HepG2 (cell line): ENCODE results near the gene POLR1G. TPM values are rescaled to one million over a fixed set of nuclear protein-coding genes. Genes with fewer than 3 reads are reported as not detected.

ENCODE experiments used
- ARNTL ChIP-seq: sonication (generic); formaldehyde crosslinking; IDR thresholded peaks from 2 replicates; pipeline ENCODE4 v1.4.0; 2020; ENCODE audit warnings: mild to moderate bottlenecking, missing genetic modification reagents
- BATF2 ChIP-seq: sonication (generic); formaldehyde crosslinking; IDR thresholded peaks from 2 replicates; pipeline ENCODE4 v1.8.0; 2022; ENCODE audit warnings: mild to moderate bottlenecking, missing genetic modification reagents, moderate library complexity
- CBX2 ChIP-seq, 2 experiments: fragments of 200-600 bp in 1 of 2; sonication (generic); formaldehyde crosslinking in 1 of 2; IDR thresholded peaks; 2 replicates each; pipeline versions ENCODE4 v1.7.0 to v1.8.1; 2018 to 2022; ENCODE audit warnings: low read depth in 2 of 2, low read length in 1 of 2, mild to moderate bottlenecking in 1 of 2, missing genetic modification reagents in 1 of 2
- ETV6 ChIP-seq: sonication (generic); formaldehyde crosslinking; conservative IDR thresholded peaks from 2 replicates; pipeline ENCODE4 v1.4.0; 2020; ENCODE audit warnings: missing genetic modification reagents
- HMG20B ChIP-seq: conservative IDR thresholded peaks from 2 replicates; pipeline ENCODE4 v1.6.1; 2016; ENCODE audit warnings: missing genetic modification reagents, missing compliant biosample characterization
- HOXA3 ChIP-seq: sonication (generic); formaldehyde crosslinking; IDR thresholded peaks from 2 replicates; pipeline ENCODE4 v1.5.0; 2020; ENCODE audit warnings: missing genetic modification reagents
- TBL1XR1 ChIP-seq: fragments of 150-350 bp; IDR thresholded peaks from 2 replicates; pipeline ENCODE4 v1.6.1; 2014; ENCODE audit warnings: borderline replicate concordance, low read length; ENCODE audit not compliant: partially characterized antibody
- ZBTB2 ChIP-seq: sonication (generic); formaldehyde crosslinking; IDR thresholded peaks from 2 replicates; pipeline ENCODE4 v1.8.0; 2022; ENCODE audit warnings: low read depth, missing genetic modification reagents
- ZBTB40 ChIP-seq, 2 experiments: fragments of 450-650 bp in 1 of 2; sonication (generic) in 1 of 2; formaldehyde crosslinking in 1 of 2; IDR thresholded peaks; 2 replicates each; pipeline versions ENCODE4 v1.6.1 to v1.8.0; 2016 to 2022; ENCODE audit warnings: antibody characterized with exemption in 1 of 2, mild to moderate bottlenecking in 1 of 2, missing genetic modification reagents in 1 of 2
- ZNF557 ChIP-seq: sonication (generic); formaldehyde crosslinking; IDR thresholded peaks from 2 replicates; pipeline ENCODE4 v1.4.0; 2020; ENCODE audit warnings: missing genetic modification reagents
- polyA plus RNA-seq, 8 experiments: library from polyadenylated mRNA; depleted of rRNA in 3 of 8; stranded (reverse) in 7 of 8; unstranded in 1 of 8; fragments of >200 nt; fragmentation: Illumina TruSeq in 4 of 8; extraction: Trizol in 4 of 8; gene quantifications; 2 replicates each; pipeline versions ENCODE4 v1.2.1 to v1.2.3, GENCODE V29; 2011 to 2016; ENCODE audit warnings: low read depth in 4 of 8, missing spikeins in 1 of 8, mixed read lengths in 1 of 8; ENCODE audit not compliant: insufficient read depth in 1 of 8
- total RNA-seq, 5 experiments: library from RNA; depleted of rRNA; stranded (reverse); fragments of >200 nt; fragmentation: Illumina TruSeq; extraction: Trizol; gene quantifications; 2 replicates each; pipeline ENCODE4 v1.2.3, GENCODE V29; 2016; ENCODE audit warnings: low read depth in 1 of 5
- TF ChIP-seq, protein P1 (sequence below): sonication (generic); formaldehyde crosslinking; IDR thresholded peaks from 2 replicates; pipeline ENCODE4 v1.5.0; 2020; ENCODE audit warnings: mild to moderate bottlenecking, missing genetic modification reagents, borderline replicate concordance

The POLR1G gene
- total and polyA plus RNA-seq, 2 of the 13 experiments (the other 11 are each of a cell fraction or from before 2014, with no cell fraction given): 3.5 to 20.8 TPM

DNA sequence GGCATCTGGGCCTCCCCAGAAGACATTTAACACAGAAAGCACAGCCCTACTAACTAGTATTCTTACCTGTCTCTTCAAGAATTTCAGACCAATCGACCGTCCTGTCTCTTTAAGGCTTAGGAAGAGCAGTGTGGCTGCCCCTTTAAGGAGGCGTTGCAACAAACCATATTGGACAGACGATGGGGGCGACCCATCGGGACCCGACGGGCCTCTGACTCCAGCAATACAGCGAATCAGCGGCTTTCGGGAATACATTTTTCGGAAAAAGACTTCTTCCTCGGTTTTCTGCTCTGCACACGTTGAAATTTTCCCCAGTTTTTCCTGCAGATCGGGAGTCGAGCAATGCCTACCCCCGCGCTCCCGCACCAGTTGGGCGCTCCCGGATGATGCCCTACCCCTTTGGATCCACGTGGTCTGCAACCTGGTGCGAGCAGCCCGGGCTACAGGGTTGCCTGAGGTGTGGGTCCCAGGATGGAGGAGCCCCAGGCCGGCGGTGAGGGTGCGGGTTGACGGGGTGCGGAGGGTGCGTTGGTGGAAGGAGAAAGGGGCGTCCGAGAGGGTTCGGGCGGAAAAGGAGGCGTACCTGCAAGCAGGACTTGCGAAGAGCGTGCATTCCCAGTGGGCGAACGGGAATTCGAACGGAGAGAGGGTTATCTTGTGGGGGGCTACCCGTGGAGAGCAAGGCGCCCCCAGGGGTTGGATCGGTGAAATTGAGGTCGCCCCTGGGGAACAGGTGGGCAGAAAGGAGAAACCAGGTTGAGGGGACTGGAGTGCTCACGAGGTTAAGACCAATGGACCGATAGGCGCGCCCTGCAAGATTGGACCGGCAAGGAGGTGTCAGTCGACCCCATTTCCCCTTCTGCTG lies at the start of gene POLR1G (continued):
- TF ChIP-seq ZBTB40 (IDR thresholded peaks at IDR 0.05): no peak
- TF ChIP-seq ZBTB40 (CRISPR knock-in tag; IDR thresholded peaks at IDR 0.05): peak; percentile 56
- TF ChIP-seq, protein P1, sequence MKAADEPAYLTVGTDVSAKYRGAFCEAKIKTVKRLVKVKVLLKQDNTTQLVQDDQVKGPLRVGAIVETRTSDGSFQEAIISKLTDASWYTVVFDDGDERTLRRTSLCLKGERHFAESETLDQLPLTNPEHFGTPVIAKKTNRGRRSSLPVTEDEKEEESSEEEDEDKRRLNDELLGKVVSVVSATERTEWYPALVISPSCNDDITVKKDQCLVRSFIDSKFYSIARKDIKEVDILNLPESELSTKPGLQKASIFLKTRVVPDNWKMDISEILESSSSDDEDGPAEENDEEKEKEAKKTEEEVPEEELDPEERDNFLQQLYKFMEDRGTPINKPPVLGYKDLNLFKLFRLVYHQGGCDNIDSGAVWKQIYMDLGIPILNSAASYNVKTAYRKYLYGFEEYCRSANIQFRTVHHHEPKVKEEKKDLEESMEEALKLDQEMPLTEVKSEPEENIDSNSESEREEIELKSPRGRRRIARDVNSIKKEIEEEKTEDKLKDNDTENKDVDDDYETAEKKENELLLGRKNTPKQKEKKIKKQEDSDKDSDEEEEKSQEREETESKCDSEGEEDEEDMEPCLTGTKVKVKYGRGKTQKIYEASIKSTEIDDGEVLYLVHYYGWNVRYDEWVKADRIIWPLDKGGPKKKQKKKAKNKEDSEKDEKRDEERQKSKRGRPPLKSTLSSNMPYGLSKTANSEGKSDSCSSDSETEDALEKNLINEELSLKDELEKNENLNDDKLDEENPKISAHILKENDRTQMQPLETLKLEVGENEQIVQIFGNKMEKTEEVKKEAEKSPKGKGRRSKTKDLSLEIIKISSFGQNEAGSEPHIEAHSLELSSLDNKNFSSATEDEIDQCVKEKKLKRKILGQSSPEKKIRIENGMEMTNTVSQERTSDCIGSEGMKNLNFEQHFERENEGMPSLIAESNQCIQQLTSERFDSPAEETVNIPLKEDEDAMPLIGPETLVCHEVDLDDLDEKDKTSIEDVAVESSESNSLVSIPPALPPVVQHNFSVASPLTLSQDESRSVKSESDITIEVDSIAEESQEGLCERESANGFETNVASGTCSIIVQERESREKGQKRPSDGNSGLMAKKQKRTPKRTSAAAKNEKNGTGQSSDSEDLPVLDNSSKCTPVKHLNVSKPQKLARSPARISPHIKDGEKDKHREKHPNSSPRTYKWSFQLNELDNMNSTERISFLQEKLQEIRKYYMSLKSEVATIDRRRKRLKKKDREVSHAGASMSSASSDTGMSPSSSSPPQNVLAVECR: peak; percentile 97
- TF ChIP-seq HMG20B (CRISPR knock-in tag): no peak
- no peak for TF ChIP-seq ETV6 (CRISPR knock-in tag)
- TF ChIP-seq BATF2 (CRISPR knock-in tag): 0 out of 2 replicates have a peak, but pooled peaks have one; percentile 37
- no peak for TF ChIP-seq ZNF557 (CRISPR knock-in tag)
- TF ChIP-seq TBL1XR1: peak; percentile 22
- no peak for TF ChIP-seq CBX2 (IDR thresholded peaks at IDR 0.05; ENCODE audit: low read depth, low read length)
- no peak for TF ChIP-seq CBX2 (CRISPR knock-in tag; IDR thresholded peaks at IDR 0.05; ENCODE audit: low read depth)
- no peak for TF ChIP-seq ZBTB2 (CRISPR knock-in tag)
- peak; percentile 18 for TF ChIP-seq HOXA3
- peak; percentile 92 for TF ChIP-seq ARNTL (CRISPR knock-in tag)
